ENCODE data around the gene SEMA6A. TPM values are rescaled to one million over a fixed set of nuclear protein-coding genes. Genes with fewer than 3 reads are reported as not detected.

SEMA6A gene
- polyA plus RNA-seq, 1 donor (not counting 4 experiments of a cell fraction or from before 2014, with no cell fraction given), result 0.68 TPM

DNA sequence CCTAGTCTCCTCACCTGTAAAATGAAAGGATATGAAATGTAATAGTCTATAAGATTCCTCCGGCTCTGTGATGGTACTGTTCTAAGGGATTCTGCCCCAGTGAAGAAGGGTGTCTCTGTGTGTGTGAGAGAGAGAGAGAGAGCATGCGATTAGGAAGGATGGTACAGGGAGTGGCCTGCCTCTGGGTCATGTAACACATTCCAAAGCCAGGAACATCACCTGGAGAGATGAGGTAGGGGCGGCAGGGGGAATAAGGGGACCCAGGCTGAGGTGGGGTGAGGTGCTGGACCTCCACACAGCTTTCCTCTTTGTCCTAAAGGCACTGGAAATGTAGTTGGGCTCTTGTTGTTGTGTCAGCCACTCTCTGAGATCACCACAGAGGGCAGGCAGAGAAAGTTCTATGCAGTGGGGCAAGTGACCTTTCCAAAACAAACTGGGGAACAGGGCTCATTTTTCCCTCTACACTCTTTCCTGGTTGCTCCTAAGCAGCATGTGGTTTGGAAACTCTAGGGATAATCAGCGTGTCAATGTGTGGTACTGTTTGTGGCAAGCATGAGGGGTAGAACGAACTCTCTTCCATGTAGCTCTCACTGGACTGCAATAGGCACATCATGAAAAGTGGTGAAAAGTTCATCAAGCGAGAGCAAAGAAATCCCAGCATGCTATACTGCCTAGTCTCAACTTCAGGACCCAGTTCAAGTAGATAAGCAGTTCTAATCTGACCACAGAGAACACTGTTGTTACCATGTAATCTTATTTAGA is 65.0 kb downstream of the SEMA6A start:
- FAIRE-seq, result no peak
- dilution Hi-C loops (cut with MboI; ENCODE audit: extremely low pct_ligation_motif_present, low sequenced_read_pairs), result no loop called here
- no peak overlapping the region for H3K27ac ChIP-seq (ENCODE audit: control insufficient read depth, insufficient read depth, low read length)

DNA sequence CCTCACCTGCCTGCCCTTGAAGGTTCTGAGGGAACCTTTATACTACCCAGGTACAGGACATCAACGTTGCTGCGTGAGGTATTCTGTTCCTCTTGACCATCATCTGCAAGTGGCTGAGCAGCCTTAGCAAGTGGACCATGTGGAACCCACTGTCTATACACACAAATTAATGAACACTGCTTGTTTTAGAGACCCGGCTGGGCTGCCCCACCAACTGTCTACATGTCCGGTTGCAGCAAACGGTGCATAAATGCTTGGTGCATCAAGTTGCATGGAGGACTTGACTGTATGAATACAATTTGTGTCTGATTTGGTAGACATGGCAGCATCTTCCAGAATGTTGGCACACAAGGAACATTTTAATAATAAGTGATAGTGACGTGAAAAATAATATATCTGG is 65.8 kb downstream of the SEMA6A start:
- Histone ChIP-seq H3K9me3 (ENCODE audit: control insufficient read depth, low read depth, low read length) (no peaks in the 10 kb centered on the region), H3K27ac (ENCODE audit: control insufficient read depth, insufficient read depth, low read length) (no peak overlapping the region), H3K79me2 (ENCODE audit: control insufficient read depth, insufficient read depth, low read length) (no peaks in the 10 kb centered on the region), H3K4me1 (ENCODE audit: control insufficient read depth, extremely low read depth, insufficient read depth, low read length) (no peaks in the 10 kb centered on the region), H2AFZ (ENCODE audit: control insufficient read depth, low read length) (no peak overlapping the region), H4K20me1 (ENCODE audit: control insufficient read depth, extremely low read depth, insufficient read depth, low read length) (no peaks in the 10 kb centered on the region), H3K4me3 (ENCODE audit: control insufficient read depth in 2 of 3, extremely low read depth in 1 of 3, insufficient read depth in 2 of 3, low read depth in 1 of 3, low read length in 3 of 3) (no peak overlapping the region), H3K27me3 (ENCODE audit: control insufficient read depth, extremely low read depth, insufficient read depth, low read length) (no peaks in the 10 kb centered on the region), H3K9me1 (ENCODE audit: control insufficient read depth, extremely low read depth, insufficient read depth, low read length) (no peaks in the 10 kb centered on the region), H3K36me3 (ENCODE audit: control insufficient read depth in 2 of 2, extremely low read depth in 1 of 2, insufficient read depth in 2 of 2, low read length in 2 of 2) (no peaks in the 10 kb centered on the region), H3K9ac (ENCODE audit: control insufficient read depth, extremely low read depth, insufficient read depth, low read length) (no peak overlapping the region), H3K4me2 (ENCODE audit: control insufficient read depth, extremely low read depth, insufficient read depth, low read depth, low read length) (no peak overlapping the region)
- DNase-seq (ENCODE audit: low read depth, low spot score), result no peak
- no peak for FAIRE-seq
- no peak for TF ChIP-seq EZH2 (IDR thresholded peaks at IDR 0.05; ENCODE audit: low read length)
- TF ChIP-seq, protein P1, sequence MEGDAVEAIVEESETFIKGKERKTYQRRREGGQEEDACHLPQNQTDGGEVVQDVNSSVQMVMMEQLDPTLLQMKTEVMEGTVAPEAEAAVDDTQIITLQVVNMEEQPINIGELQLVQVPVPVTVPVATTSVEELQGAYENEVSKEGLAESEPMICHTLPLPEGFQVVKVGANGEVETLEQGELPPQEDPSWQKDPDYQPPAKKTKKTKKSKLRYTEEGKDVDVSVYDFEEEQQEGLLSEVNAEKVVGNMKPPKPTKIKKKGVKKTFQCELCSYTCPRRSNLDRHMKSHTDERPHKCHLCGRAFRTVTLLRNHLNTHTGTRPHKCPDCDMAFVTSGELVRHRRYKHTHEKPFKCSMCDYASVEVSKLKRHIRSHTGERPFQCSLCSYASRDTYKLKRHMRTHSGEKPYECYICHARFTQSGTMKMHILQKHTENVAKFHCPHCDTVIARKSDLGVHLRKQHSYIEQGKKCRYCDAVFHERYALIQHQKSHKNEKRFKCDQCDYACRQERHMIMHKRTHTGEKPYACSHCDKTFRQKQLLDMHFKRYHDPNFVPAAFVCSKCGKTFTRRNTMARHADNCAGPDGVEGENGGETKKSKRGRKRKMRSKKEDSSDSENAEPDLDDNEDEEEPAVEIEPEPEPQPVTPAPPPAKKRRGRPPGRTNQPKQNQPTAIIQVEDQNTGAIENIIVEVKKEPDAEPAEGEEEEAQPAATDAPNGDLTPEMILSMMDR (optimal IDR thresholded peaks at IDR 0.05 in 1 of 3, IDR thresholded peaks at IDR 0.05 in 1 of 3, conservative IDR thresholded peaks at IDR 0.05 in 1 of 3; ENCODE audit: extremely low read depth in 1 of 3, insufficient read depth in 2 of 3, low read length in 3 of 3), result no peak
- dilution Hi-C loops (cut with MboI; ENCODE audit: extremely low pct_ligation_motif_present, low sequenced_read_pairs), result no loop called here

More for the DNA sequence above, 65.0 kb downstream of the SEMA6A start:
- Histone ChIP-seq H3K79me2 (ENCODE audit: control insufficient read depth, insufficient read depth, low read length) (no peaks in the 10 kb centered on the region), H3K27me3 (ENCODE audit: control insufficient read depth, extremely low read depth, insufficient read depth, low read length) (no peaks in the 10 kb centered on the region), H2AFZ (ENCODE audit: control insufficient read depth, low read length) (no peak overlapping the region), H3K36me3 (ENCODE audit: control insufficient read depth in 2 of 2, extremely low read depth in 1 of 2, insufficient read depth in 2 of 2, low read length in 2 of 2) (no peaks in the 10 kb centered on the region), H3K9me3 (ENCODE audit: control insufficient read depth, low read depth, low read length) (no peaks in the 10 kb centered on the region), H3K9ac (ENCODE audit: control insufficient read depth, extremely low read depth, insufficient read depth, low read length) (no peak overlapping the region), H3K9me1 (ENCODE audit: control insufficient read depth, extremely low read depth, insufficient read depth, low read length) (no peaks in the 10 kb centered on the region), H3K4me3 (ENCODE audit: control insufficient read depth in 2 of 3, extremely low read depth in 1 of 3, insufficient read depth in 2 of 3, low read depth in 1 of 3, low read length in 3 of 3) (no peak overlapping the region), H3K4me2 (ENCODE audit: control insufficient read depth, extremely low read depth, insufficient read depth, low read depth, low read length) (no peak overlapping the region), H3K4me1 (ENCODE audit: control insufficient read depth, extremely low read depth, insufficient read depth, low read length) (no peaks in the 10 kb centered on the region), H4K20me1 (ENCODE audit: control insufficient read depth, extremely low read depth, insufficient read depth, low read length) (no peaks in the 10 kb centered on the region)
- no peak for DNase-seq (ENCODE audit: low read depth, low spot score)
- TF ChIP-seq, protein P1 (optimal IDR thresholded peaks at IDR 0.05 in 1 of 3, IDR thresholded peaks at IDR 0.05 in 1 of 3, conservative IDR thresholded peaks at IDR 0.05 in 1 of 3; ENCODE audit: extremely low read depth in 1 of 3, insufficient read depth in 2 of 3, low read length in 3 of 3), result no peak
- no peak for TF ChIP-seq EZH2 (IDR thresholded peaks at IDR 0.05; ENCODE audit: low read length)
